Endothelial cell of umbilical vein (primary cell): Measurements from ENCODE around the gene TTYH3.

Experiments used
- EZH2 ChIP-seq: IDR thresholded peaks from 2 replicates; pipeline ENCODE4 v1.6.1; 2012; ENCODE audit warnings: borderline replicate concordance, low read depth, mild to moderate bottlenecking, moderate library complexity, low read length, inconsistent platforms; ENCODE audit not compliant: severe bottlenecking
- POLR2AphosphoS5 ChIP-seq: IDR thresholded peaks from 2 replicates; pipeline ENCODE4 v1.6.1; 2012; ENCODE audit warnings: low read depth, mild to moderate bottlenecking, control low read depth, low read length, moderate library complexity; ENCODE audit not compliant: insufficient read depth
- TF ChIP-seq, protein P1 (sequence below), 2 donors: IDR thresholded peaks; 1 replicate in 1 of 2; 2 replicates in 1 of 2; pipeline ENCODE4 v1.5.1; 2011; ENCODE audit warnings: low read length in 2 of 2, mild to moderate bottlenecking in 2 of 2, moderate library complexity in 2 of 2, control low read depth in 1 of 2, inconsistent platforms in 1 of 2, low read depth in 1 of 2; ENCODE audit not compliant: insufficient read depth in 1 of 2; ENCODE audit errors: extremely low read depth in 1 of 2

DNA sequence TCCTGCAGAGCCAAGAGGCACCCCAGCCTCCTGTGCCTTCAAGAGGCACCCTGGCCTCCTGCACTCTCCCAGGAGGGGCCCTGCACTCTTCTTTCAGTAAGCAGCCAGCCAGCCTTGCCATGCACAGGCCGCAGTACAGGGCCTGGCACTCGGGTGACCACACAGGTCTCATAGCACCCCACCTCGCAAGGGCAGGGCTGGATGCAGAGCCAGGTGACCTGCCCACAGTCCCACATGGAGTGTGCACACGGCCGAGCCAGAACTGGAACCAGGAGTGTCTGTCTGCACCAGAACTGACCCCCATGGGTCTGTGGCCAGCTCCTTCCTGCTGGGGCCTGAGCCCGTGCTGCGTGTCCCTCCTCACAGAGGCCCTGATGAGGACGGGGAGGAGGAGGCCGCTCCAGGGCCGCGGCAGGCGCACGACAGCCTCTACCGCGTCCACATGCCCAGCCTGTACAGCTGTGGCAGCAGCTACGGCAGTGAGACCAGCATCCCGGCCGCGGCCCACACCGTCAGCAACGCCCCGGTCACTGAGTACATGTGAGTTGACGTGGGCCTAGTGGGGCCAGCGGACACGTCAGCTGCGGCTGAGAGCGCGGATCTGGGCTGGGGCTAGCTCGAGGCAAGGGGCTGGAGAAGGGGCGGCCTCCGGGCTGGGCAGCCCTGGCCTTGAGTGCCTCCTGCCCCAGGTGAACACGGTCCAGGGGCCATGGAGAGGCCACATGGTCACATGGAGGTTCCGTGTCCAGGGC, 26.3 kb downstream of the TTYH3 start:
- TF ChIP-seq POLR2AphosphoS5 (no peak), EZH2 (no peak)
- TF ChIP-seq, protein P1, sequence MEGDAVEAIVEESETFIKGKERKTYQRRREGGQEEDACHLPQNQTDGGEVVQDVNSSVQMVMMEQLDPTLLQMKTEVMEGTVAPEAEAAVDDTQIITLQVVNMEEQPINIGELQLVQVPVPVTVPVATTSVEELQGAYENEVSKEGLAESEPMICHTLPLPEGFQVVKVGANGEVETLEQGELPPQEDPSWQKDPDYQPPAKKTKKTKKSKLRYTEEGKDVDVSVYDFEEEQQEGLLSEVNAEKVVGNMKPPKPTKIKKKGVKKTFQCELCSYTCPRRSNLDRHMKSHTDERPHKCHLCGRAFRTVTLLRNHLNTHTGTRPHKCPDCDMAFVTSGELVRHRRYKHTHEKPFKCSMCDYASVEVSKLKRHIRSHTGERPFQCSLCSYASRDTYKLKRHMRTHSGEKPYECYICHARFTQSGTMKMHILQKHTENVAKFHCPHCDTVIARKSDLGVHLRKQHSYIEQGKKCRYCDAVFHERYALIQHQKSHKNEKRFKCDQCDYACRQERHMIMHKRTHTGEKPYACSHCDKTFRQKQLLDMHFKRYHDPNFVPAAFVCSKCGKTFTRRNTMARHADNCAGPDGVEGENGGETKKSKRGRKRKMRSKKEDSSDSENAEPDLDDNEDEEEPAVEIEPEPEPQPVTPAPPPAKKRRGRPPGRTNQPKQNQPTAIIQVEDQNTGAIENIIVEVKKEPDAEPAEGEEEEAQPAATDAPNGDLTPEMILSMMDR (IDR thresholded peaks at IDR 0.05; ENCODE audit: extremely low read depth in 1 of 2, insufficient read depth in 1 of 2, low read depth in 1 of 2, low read length in 2 of 2), result no peak
